HepG2 (cell line): ENCODE measurements around the gene TSACC. TPM values are rescaled to one million over a fixed set of nuclear protein-coding genes. Genes with fewer than 3 reads are reported as not detected.

Experiments used
- ARID2 ChIP-seq: sonication (generic); formaldehyde crosslinking; IDR thresholded peaks from 2 replicates; pipeline ENCODE4 v1.8.1; 2022; ENCODE audit warnings: mild to moderate bottlenecking, missing genetic modification reagents, borderline replicate concordance
- ATF7-NPFF ChIP-seq: sonication (generic); formaldehyde crosslinking; IDR thresholded peaks from 2 replicates; pipeline ENCODE4 v1.8.1; 2023; ENCODE audit warnings: mild to moderate bottlenecking, low read depth, missing genetic modification reagents, moderate library complexity
- BORCS8-MEF2B ChIP-seq: sonication (generic); formaldehyde crosslinking; IDR thresholded peaks from 2 replicates; pipeline ENCODE4 v1.8.0; 2022; ENCODE audit warnings: mild to moderate bottlenecking, missing genetic modification reagents
- GATAD1 ChIP-seq: IDR thresholded peaks from 2 replicates; pipeline ENCODE4 v1.6.1; 2016; ENCODE audit warnings: missing genetic modification reagents, missing compliant biosample characterization
- HOMEZ ChIP-seq: IDR thresholded peaks from 2 replicates; pipeline ENCODE4 v1.6.1; 2016; ENCODE audit warnings: low read depth
- IRF9 ChIP-seq: sonication (generic); formaldehyde crosslinking; IDR thresholded peaks from 2 replicates; pipeline ENCODE4 v1.8.0; 2022; ENCODE audit warnings: missing genetic modification reagents, mild to moderate bottlenecking, borderline replicate concordance
- KLF6 ChIP-seq: IDR thresholded peaks from 2 replicates; pipeline ENCODE4 v1.8.0; 2016; ENCODE audit warnings: missing biosample characterization, missing genetic modification reagents
- MAX ChIP-seq: IDR thresholded peaks from 2 replicates; pipeline ENCODE4 v1.6.1; 2012; ENCODE audit warnings: inconsistent platforms
- MTA3 ChIP-seq: sonication (generic); formaldehyde crosslinking; IDR thresholded peaks from 2 replicates; pipeline ENCODE4 v1.4.0; 2020; ENCODE audit warnings: missing genetic modification reagents
- PHF21A ChIP-seq: sonication (generic); formaldehyde crosslinking; IDR thresholded peaks from 2 replicates; pipeline ENCODE4 v1.5.0; 2020; ENCODE audit warnings: mild to moderate bottlenecking, missing genetic modification reagents
- PPARG ChIP-seq: conservative IDR thresholded peaks from 2 replicates; pipeline ENCODE4 v1.6.1; 2016; ENCODE audit warnings: missing biosample characterization, missing genetic modification reagents
- RBM39 ChIP-seq: fragments of 200-400 bp; formaldehyde crosslinking; IDR thresholded peaks from one replicate; pipeline ENCODE4 v1.6.1; 2018; ENCODE audit warnings: antibody characterized with exemption, mild to moderate bottlenecking, low read depth, low read length; ENCODE audit not compliant: poor library complexity, severe bottlenecking
- SNRNP70 ChIP-seq: fragments of 200-400 bp; formaldehyde crosslinking; IDR thresholded peaks from 2 replicates; pipeline ENCODE4 v1.6.1; 2017; ENCODE audit warnings: mild to moderate bottlenecking, low read depth, low read length, moderate library complexity
- U2AF1 ChIP-seq: fragments of 200-400 bp; formaldehyde crosslinking; optimal IDR thresholded peaks from 2 replicates; pipeline ENCODE3; 2017; ENCODE audit warnings: mild to moderate bottlenecking, low read depth, low read length
- ZBTB34 ChIP-seq: sonication (generic); formaldehyde crosslinking; IDR thresholded peaks from 2 replicates; pipeline ENCODE4 v1.8.0; 2022; ENCODE audit warnings: mild to moderate bottlenecking, missing genetic modification reagents
- ZFP62 ChIP-seq: sonication (generic); formaldehyde crosslinking; IDR thresholded peaks from 2 replicates; pipeline ENCODE4 v1.4.0; 2020; ENCODE audit warnings: missing genetic modification reagents
- ZNF432 ChIP-seq: sonication (generic); formaldehyde crosslinking; IDR thresholded peaks from 2 replicates; pipeline ENCODE4 v1.5.0; 2020; ENCODE audit warnings: missing genetic modification reagents, mild to moderate bottlenecking, borderline replicate concordance
- ZNF512 ChIP-seq: sonication (generic); formaldehyde crosslinking; IDR thresholded peaks from 2 replicates; pipeline ENCODE4 v1.4.0; 2020; ENCODE audit warnings: mild to moderate bottlenecking, missing genetic modification reagents
- ZNF740 ChIP-seq: sonication (generic); formaldehyde crosslinking; IDR thresholded peaks from 2 replicates; pipeline ENCODE4 v1.4.0; 2020; ENCODE audit warnings: missing genetic modification reagents
- ZSCAN31 ChIP-seq: sonication (generic); formaldehyde crosslinking; IDR thresholded peaks from 2 replicates; pipeline ENCODE4 v1.5.0; 2020; ENCODE audit warnings: low read depth, mild to moderate bottlenecking, missing genetic modification reagents
- polyA plus RNA-seq, 8 experiments: library from polyadenylated mRNA; depleted of rRNA in 3 of 8; stranded (reverse) in 7 of 8; unstranded in 1 of 8; fragments of >200 nt; fragmentation: Illumina TruSeq in 4 of 8; extraction: Trizol in 4 of 8; gene quantifications; 2 replicates each; pipeline versions ENCODE4 v1.2.1 to v1.2.3, GENCODE V29; 2011 to 2016; ENCODE audit warnings: low read depth in 4 of 8, missing spikeins in 1 of 8, mixed read lengths in 1 of 8; ENCODE audit not compliant: insufficient read depth in 1 of 8
- total RNA-seq, 5 experiments: library from RNA; depleted of rRNA; stranded (reverse); fragments of >200 nt; fragmentation: Illumina TruSeq; extraction: Trizol; gene quantifications; 2 replicates each; pipeline ENCODE4 v1.2.3, GENCODE V29; 2016; ENCODE audit warnings: low read depth in 1 of 5

Gene TSACC
- total and polyA plus RNA-seq, 2 of the 13 experiments (the other 11 are each of a cell fraction or from before 2014, with no cell fraction given) = 1.5 to 2.6 TPM

- TF ChIP-seq ZBTB34 (CRISPR knock-in tag) (no peak), U2AF1 (no peak), BORCS8-MEF2B (CRISPR knock-in tag) (no peak), ZNF740 (CRISPR knock-in tag) (no peak), ATF7-NPFF (no peak), ZFP62 (no peak), HOMEZ (CRISPR knock-in tag) (no peak), ZNF512 (CRISPR knock-in tag) (no peak), PHF21A (0 out of 2 replicates have a peak, but pooled peaks have one; percentile 16), SNRNP70 (no peak), MAX (no peak), KLF6 (CRISPR knock-in tag) (no peak), ZSCAN31 (CRISPR knock-in tag) (no peak), MTA3 (CRISPR knock-in tag) (no peak), PPARG (CRISPR knock-in tag) (peak; percentile 70), GATAD1 (CRISPR knock-in tag) (0 out of 2 replicates have a peak, but pooled peaks have one; percentile 2), RBM39 (no peak), ARID2 (CRISPR knock-in tag) (no peak), IRF9 (CRISPR knock-in tag) (no peak), ZNF432 (CRISPR knock-in tag) (no peak)
Measured at GRCh38 chr1:156366378-156367166, 28.2 kb downstream of the TSACC start (continued).
